HG03558 (cell line): ENCODE measurements around the gene ARHGAP15.
A peak's percentile ranks its signal among the peaks of the same experiment; 100 is the strongest.

Source experiments
- ATAC-seq: cut with Tn5 transposase; IDR thresholded peaks from one replicate; pipeline ENCODE4 v1.9.1; 2021; ENCODE audit warnings: moderate number of reproducible peaks; ENCODE audit not compliant: unreplicated experiment; ENCODE audit errors: extremely low read depth

ARHGAP15 gene

GRCh38 chr2:143142598-143142997, 13.4 kb downstream of the ARHGAP15 start:
- ATAC-seq: no peak

DNA sequence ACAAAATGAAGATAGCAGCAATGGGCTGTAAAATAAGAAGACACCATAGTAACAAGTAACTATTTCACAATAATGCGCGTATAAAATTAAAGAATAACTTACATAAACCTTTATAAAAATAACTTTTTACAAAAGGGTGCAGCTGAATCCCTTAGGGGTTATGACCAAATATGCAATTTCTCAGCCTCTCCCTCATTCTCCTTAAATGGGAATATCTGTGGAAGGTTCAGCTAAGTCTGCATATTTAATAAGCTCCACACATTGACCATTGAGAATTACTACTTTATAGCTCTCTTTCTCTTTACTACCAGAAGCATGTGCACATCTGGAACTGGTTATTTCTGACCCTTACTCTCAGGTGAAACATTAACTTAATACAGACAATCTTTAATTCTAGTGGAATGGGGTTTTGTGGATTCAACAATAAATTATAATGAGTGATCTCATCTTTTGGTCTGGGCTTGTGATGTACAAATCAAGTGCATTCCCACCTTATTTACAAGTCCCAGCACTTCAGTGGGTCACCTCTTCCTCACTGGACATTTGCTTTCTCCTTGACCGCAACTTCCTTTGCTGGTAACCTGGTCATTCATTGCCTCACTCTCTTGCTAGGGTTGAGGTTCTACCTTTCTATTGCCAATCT, 15.7 kb downstream of the ARHGAP15 start:
- no peak for ATAC-seq

GRCh38 chr2:143146366-143146765, 17.1 kb downstream of the ARHGAP15 start:
- no peak for ATAC-seq

DNA sequence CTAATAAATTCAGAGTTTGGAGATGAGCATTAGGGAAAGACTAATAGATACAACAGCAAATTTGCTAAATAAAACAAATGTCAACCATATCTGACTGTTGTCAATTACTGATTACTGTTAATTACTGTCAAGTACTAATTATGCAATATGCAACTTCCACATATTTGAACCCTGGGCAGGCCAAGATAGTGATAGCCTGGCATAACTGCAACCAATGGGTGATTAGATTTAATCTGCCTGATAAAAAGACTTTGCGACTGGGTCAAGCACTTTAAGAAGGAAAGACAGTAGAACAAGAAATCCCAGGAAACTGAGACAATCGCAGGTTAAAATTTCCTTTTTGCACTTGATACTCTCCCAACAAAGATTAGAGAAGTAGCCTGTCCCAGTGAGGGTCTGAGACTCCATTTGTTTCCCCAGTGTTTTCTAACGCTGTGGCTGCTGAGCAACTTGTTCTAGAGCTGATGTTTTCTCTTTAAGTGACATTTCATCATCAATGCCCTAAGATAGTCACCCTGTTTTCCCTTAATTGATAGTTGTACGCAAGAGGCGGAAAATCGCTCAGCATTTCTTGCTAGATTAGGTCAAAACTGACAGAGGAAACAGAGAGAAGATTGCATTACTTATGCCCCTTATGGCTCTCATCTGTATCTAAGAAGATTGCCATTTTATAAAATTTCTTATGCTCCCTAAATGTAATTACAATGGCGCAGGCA, 17.8 kb downstream of the ARHGAP15 start:
- no peak for ATAC-seq

DNA sequence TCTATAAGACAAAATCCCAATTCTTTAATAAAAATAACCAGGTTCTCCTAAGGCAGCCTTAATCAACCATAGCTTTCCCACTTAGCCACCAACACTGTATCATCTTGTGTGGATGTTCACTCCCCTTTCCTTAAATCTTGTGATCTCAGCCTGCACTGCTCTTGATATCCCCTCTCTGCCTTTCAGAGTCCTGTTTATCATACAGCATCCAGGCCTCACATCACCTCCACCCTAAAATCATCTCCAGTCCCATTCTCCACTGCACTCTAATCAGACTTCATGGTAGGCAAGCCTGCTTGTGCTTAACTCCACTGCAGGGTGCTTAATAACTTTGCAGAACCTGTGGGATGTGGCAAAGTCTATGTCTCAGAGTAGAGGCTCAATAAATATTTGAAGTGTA, 18.8 kb downstream of the ARHGAP15 start:
- ATAC-seq: no peak

DNA sequence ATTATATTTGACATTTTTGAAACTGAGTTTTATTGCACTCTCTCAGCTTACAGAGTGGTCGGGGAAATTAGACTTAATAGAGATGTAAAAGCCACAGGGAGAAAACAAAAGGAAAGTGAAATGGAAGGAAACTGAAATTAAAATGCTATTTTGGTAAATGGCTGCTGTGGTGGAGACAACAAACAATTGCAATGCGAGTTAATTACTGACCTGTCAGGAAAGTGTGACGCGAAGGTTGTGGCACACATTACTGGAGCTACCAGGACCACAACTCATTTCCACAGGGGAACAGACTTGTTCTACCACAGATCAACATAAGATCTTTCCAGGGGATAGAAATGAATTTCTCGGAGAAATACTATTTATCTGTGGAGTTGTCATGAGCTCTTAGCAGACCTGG, 19.5 kb downstream of the ARHGAP15 start:
- peak; percentile 50 for ATAC-seq

DNA sequence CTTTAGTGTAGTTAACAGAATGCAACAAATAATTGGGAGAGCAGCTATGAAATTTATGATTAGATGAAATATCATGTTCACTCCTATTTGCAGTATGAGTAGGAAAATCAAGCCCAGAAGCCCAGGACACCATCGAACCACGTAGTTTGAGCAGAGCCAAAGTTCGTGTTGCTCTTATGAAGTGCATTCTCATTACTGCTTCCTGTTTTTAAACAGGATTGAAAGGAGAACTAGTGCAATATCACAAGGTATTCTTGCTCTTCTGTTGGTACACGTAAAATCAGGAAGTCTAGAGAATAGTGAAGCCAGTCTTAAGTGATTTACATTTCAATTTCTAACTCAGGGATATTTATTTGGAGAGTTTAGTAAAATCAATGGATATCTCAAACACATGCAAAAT, 21.1 kb downstream of the ARHGAP15 start:
- ATAC-seq: peak; percentile 45

GRCh38 chr2:143151111-143151752, 22.0 kb downstream of the ARHGAP15 start:
- ATAC-seq: no peak

DNA sequence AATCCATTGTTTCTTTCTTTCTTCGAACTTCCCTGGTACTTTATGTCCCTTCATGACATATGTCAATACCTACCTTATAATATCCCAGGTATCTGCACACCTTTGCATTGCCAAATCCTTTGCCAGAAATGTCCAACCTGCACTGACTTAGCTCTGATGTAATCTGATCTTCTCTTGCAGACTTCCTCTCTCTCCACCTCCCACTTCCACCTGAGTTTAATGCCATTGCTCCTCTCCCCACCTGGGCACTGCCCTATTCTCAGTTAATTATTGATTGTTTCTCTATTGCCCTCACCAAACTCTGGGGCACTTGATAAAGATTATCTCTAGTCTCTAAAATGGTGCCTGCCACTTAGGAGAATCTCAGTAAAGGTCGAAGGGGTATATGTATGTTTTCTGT, 23.0 kb downstream of the ARHGAP15 start:
- no peak for ATAC-seq

DNA sequence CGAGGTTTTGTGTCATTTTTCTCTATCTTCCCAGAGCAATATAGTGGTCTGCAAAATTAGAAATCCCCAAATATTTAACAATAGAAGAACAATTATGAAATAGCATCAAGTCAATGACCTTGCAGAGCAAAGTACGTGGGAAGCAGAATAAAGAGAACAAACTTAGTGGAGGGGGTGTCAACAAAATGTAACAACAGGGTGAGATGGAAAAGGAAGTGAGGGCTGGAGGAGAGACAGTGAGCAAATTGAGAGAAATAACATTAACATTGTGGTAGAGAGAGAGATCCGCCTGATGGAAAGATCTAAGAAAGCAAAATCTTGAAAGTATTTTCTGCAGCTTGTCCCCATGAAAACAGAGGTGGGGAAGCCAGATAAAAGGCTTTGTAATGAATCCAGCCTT, 23.4 kb downstream of the ARHGAP15 start:
- ATAC-seq: no peak

DNA sequence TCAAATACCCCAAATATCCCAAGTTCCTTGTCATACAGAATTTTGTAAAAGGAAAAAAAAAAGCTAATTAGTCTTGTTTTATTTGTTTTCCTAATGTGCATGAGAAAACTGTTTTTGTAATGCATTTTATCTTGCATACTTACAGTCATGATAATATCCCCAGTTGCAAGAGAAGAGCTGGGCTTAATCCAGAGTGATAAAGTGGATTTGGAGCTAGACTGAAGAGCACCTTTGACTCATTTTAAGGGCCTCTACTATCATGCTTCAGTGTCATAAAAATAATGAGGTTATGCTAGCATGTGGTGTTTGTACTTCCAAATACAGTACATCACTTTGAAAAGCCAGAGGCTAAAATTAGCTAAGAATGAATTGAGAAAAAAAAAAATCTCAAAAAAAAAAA, 26.4 kb downstream of the ARHGAP15 start:
- ATAC-seq: no peak

- ATAC-seq: no peak
Observed at GRCh38 chr2:143157001-143157400, 27.8 kb downstream of the ARHGAP15 start.

GRCh38 chr2:143157418-143157817, 28.2 kb downstream of the ARHGAP15 start:
- ATAC-seq: no peak

- no peak for ATAC-seq
Observed at GRCh38 chr2:143158098-143158497, 28.9 kb downstream of the ARHGAP15 start.

DNA sequence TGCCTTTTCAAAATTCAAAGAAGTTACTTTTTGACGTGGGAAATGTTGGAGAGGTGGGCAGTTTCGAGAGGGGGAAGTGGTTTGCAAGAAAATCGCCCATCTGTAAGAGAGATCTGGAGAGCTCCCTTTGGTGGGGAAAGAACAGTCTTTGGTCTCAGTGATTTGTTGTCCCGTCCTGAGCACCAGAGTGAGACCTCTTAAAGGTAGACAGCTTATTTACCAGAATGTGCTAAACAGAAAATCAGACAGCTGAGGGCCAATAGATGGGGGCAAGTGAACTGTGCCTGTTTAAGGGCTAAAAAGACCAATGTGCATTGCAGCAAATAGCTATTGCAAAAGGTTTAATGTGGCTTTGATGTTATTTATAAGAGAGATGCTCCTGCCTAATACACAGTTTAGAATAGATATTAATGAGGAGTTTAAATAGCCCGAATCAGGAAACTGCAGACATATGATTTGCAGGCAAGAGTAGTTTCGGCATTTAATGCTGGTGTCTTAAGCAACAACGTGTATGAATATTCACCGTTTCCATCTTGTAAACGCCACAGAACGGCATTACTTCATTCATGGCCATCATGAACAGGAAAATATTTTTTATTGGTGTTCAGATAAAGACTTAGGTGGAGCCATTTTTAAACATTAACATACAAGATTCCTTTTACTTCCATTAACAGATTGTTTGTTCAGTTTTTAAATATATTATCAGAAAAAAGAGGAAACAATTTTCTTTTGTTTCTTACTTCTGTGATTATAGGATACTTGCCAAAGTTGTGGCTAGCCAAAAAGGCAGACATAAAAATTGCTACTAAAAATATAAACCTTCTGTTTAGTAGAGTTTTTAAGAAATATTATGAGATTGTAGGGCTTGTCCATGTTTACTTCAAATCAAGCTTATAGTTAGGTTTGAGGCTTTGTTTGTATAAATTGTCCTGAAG, 29.6 kb downstream of the ARHGAP15 start:
- ATAC-seq: no peak

GRCh38 chr2:143159486-143159840, 30.2 kb downstream of the ARHGAP15 start:
- no peak for ATAC-seq

DNA sequence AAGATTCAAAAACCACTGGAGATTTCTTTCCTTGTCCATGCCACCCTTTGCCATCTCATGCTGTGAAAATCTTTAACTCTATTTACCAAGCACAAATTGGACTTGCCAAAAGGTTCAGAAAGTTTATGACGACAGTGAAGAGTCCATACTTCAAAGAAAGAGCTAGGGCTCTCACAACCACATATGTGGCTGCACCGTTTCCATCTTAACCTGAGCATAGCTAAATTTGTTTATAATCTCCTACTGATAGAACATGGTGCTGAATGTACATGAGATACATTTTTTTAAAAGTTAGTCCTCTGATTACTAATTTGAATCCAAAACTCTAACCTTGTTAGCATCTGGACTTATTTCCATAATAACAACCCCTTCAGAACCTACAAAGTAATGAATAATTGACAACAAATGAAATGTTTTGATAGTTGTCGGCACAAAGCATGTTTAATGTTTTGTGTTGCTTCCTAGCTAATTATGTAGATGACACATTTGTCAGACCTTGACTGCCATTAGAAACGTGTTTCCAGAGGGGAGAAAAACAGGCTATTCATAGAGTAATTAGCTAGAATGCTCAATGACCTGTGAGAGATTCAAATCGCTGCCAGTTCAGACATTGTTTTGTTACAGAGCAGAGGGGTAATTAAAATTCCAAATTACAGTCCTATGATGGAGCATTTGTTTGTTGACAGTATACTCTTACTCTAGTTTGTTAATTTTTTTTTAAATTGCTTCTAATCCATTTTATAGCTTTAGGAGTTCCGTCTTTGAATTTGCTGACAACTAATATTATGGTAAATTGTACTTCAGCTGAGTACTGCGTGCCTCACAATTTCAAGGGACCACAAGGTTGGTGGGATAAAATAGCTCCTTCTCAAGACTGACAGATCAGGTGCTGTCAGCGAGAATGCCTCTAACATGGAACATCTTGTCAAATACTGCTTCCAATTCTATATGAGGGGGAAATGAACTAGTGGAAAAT, 31.8 kb downstream of the ARHGAP15 start:
- ATAC-seq: no peak

GRCh38 chr2:143162123-143162837, 33.1 kb downstream of the ARHGAP15 start:
- peak; percentile 64 for ATAC-seq

DNA sequence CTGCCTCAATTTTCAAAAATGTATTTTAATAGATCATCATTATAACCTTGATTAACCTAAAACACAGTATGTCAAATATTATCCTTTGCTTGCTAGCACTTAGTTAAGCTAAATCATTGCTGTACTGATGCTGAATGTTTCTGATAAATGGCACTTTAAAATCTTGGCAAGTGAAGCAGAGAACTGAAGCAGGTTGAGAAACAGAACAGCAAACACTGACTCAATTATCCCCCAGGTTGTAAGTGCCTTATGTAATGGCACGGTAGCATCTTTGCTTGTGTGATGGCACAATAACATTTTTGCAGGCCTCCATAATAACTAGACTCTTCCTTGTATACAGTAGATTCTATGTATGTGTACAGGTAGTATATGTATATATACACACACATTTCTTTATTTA, 33.8 kb downstream of the ARHGAP15 start:
- ATAC-seq: no peak
